Lung (tissue), 12 donors: ENCODE measurements around the gene GFRA1. TPM values are rescaled to one million over a fixed set of nuclear protein-coding genes. Genes with fewer than 3 reads are reported as not detected.

Source experiments
- ATAC-seq: fragments of 200-7000 bp; cut with Tn5 transposase; one replicate; pipeline ENCODE4 v1.9.1; 2020; ENCODE audit warnings: moderate number of reproducible peaks; ENCODE audit not compliant: insufficient read depth, low FRiP score
- DNase-seq, 3 donors: peaks; one replicate each; pipeline ENCODE4 v3.0.0-alpha.2; 2013 to 2017
- H3K27ac ChIP-seq, 2 donors: one replicate each; pipeline ENCODE4 v1.5.1; 2013; ENCODE audit warnings: mild to moderate bottlenecking in 2 of 2, moderate library complexity in 2 of 2, control low read depth in 1 of 2, inconsistent platforms in 1 of 2, low read depth in 1 of 2, low read length in 1 of 2
- H3K27me3 ChIP-seq, 3 donors: one replicate each; pipeline ENCODE4 v1.5.1; 2013; ENCODE audit warnings: low read length in 2 of 3; ENCODE audit not compliant: control insufficient read depth in 3 of 3, insufficient read depth in 3 of 3
- H3K36me3 ChIP-seq, 4 donors: one replicate each; pipeline ENCODE4 v1.5.1; 2013; ENCODE audit warnings: low read length in 4 of 4, mild to moderate bottlenecking in 1 of 4, moderate library complexity in 1 of 4; ENCODE audit not compliant: control insufficient read depth in 4 of 4, insufficient read depth in 4 of 4
- H3K4me1 ChIP-seq, 5 donors: one replicate each; pipeline ENCODE4 v1.5.1; 2013; ENCODE audit warnings: low read length in 5 of 5, mild to moderate bottlenecking in 2 of 5, moderate library complexity in 1 of 5; ENCODE audit not compliant: control insufficient read depth in 5 of 5, insufficient read depth in 5 of 5
- H3K4me3 ChIP-seq: one replicate; pipeline ENCODE4 v1.5.1; 2013; ENCODE audit warnings: mild to moderate bottlenecking, control low read depth, moderate library complexity
- H3K9ac ChIP-seq, 2 donors: one replicate each; pipeline ENCODE4 v1.5.1; 2013; ENCODE audit warnings: low read length in 2 of 2, control low read depth in 1 of 2; ENCODE audit not compliant: insufficient read depth in 1 of 2
- H3K9me3 ChIP-seq, 4 donors: one replicate each; pipeline ENCODE4 v1.5.1; 2013; ENCODE audit warnings: low read length in 3 of 4, mild to moderate bottlenecking in 1 of 4, moderate library complexity in 1 of 4; ENCODE audit not compliant: control insufficient read depth in 4 of 4, insufficient read depth in 3 of 4
- WGBS, 2 donors: extraction: QIAGEN DNeasy Blood & Tissue Kit; methylation state at CpG; one replicate each; pipeline ENCODE4 v1.1.7; 2013; 5-methylcytosine and 5-hydroxymethylcytosine counted together
- polyA plus RNA-seq, 2 donors: library from polyadenylated mRNA; stranded (reverse); fragments of 200-250 nt; gene quantifications; one replicate each; pipeline ENCODE4 v1.2.1, GENCODE V29; 2013
- total RNA-seq, 2 donors: library from RNA; depleted of rRNA in 1 of 2; stranded (reverse); fragments of >200 nt in 1 of 2; gene quantifications; one replicate each; pipeline ENCODE4 v1.2.1, GENCODE V29; 2014 to 2021
- TF ChIP-seq, protein P1 (sequence below): IDR thresholded peaks from 2 replicates; pipeline ENCODE4 v1.5.1; 2012; ENCODE audit warnings: mild to moderate bottlenecking; ENCODE audit errors: control extremely low read depth, extremely low read depth
- donor health status: control.
- donor health status: control.
- donor health status: Bipolar disorder and iron deficiency.
- donor health status: healthy.
- donor health status: DM: yes; HTN: yes; CAD: no.

Gene GFRA1
- total and polyA plus RNA-seq, 4 donors, result 0.51 to 30.4 (median 1.4) TPM

DNA sequence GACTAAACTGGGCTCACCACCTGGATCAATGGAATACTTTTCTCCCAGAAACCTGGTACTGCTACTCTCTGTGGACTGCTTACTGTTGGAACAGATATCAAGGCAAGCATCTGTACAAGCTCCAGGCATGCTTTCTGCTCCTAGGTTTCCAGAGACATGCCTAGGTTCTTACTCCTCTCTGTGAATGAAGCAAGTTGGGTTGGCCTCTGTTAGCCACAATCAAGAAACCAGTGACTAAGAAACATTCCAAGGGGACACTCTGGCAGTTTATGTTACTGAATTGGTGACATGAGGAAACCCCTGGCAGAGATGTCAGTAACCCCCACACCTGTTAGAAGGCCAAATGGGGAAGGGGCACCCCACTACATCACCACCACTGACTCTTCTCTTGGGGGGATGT, 121.9 kb downstream of the GFRA1 start:
- TF ChIP-seq, protein P1, sequence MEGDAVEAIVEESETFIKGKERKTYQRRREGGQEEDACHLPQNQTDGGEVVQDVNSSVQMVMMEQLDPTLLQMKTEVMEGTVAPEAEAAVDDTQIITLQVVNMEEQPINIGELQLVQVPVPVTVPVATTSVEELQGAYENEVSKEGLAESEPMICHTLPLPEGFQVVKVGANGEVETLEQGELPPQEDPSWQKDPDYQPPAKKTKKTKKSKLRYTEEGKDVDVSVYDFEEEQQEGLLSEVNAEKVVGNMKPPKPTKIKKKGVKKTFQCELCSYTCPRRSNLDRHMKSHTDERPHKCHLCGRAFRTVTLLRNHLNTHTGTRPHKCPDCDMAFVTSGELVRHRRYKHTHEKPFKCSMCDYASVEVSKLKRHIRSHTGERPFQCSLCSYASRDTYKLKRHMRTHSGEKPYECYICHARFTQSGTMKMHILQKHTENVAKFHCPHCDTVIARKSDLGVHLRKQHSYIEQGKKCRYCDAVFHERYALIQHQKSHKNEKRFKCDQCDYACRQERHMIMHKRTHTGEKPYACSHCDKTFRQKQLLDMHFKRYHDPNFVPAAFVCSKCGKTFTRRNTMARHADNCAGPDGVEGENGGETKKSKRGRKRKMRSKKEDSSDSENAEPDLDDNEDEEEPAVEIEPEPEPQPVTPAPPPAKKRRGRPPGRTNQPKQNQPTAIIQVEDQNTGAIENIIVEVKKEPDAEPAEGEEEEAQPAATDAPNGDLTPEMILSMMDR, result no peak
- H3K27me3 ChIP-seq, result no peaks in the 10 kb centered on the region
- no peak overlapping the region for H3K9ac ChIP-seq
- no peaks in the 10 kb centered on the region for H3K4me1 ChIP-seq
- H3K27ac ChIP-seq, result no peak overlapping the region
- no peak overlapping the region for H3K4me3 ChIP-seq
- ATAC-seq (no peak), DNase-seq (no peak)
- no peaks in the 10 kb centered on the region for H3K36me3 ChIP-seq
- H3K9me3 ChIP-seq, result peaks cover 0 to 2% (median 0%) of the 10 kb centered on the region in 4 donors

- TF ChIP-seq, protein P1, result no peak
Measured at GRCh38 chr10:116150606-116151005, 122.4 kb downstream of the GFRA1 start.

GRCh38 chr10:116147147-116147905, 125.7 kb downstream of the GFRA1 start:
- peaks cover 0 to 5% (median 0%) of the 10 kb centered on the region in 5 donors for H3K4me1 ChIP-seq
- no peak overlapping the region for H3K27ac ChIP-seq
- DNase-seq (no peak), ATAC-seq (no peak)
- no peak overlapping the region for H3K9ac ChIP-seq
- TF ChIP-seq, protein P1, result no peak
- H3K4me3 ChIP-seq, result no peak overlapping the region
- H3K36me3 ChIP-seq, result no peaks in the 10 kb centered on the region
- no peaks in the 10 kb centered on the region for H3K9me3 ChIP-seq
- WGBS, 2 donors, result 80 to 83% methylated on average over 15 of the region's 15 CpGs
- H3K27me3 ChIP-seq, result no peaks in the 10 kb centered on the region

More at GRCh38 chr10:116150606-116151005, 122.4 kb downstream of the GFRA1 start:
- H3K4me3 ChIP-seq, result no peak overlapping the region
- WGBS, 2 donors, result 56 to 67% methylated on average over 6 of the region's 6 CpGs
- peaks cover 0 to 2% (median 0%) of the 10 kb centered on the region in 4 donors for H3K9me3 ChIP-seq
- no peak for ATAC-seq
- no peak overlapping the region for H3K27ac ChIP-seq
- no peaks in the 10 kb centered on the region for H3K4me1 ChIP-seq
- H3K9ac ChIP-seq, result no peak overlapping the region
- H3K27me3 ChIP-seq, result no peaks in the 10 kb centered on the region
- DNase-seq, result no peak
- H3K36me3 ChIP-seq, result no peaks in the 10 kb centered on the region
